ENCODE data around the gene CCDC71L. TPM values are rescaled to one million over a fixed set of nuclear protein-coding genes. Genes with fewer than 3 reads are reported as not detected.

CCDC71L gene
- polyA plus RNA-seq, 1 donor from 2014 or later = 38.3 TPM

- H3K4me2 ChIP-seq (ENCODE audit: low read length) = no peak overlapping the region
- H3K9me3 ChIP-seq (ENCODE audit: low read length) = no peaks in the 10 kb centered on the region
- no peaks in the 10 kb centered on the region for H3K36me3 ChIP-seq (ENCODE audit: insufficient read depth, low read length)
- H3K9me2 ChIP-seq (ENCODE audit: insufficient read depth, low read length) = no peaks in the 10 kb centered on the region
- H3K79me2 ChIP-seq (replicated peaks; ENCODE audit: insufficient read depth, low read length) = no peaks in the 10 kb centered on the region
- no peak overlapping the region for H3K4me3 ChIP-seq (ENCODE audit: low read length)
- H2AFZ ChIP-seq (ENCODE audit: low read depth, low read length) = no peak overlapping the region
- no peak overlapping the region for H3K27ac ChIP-seq (ENCODE audit: low read length)
- TF ChIP-seq CTCF (IDR thresholded peaks at IDR 0.05; ENCODE audit: poor library complexity, severe bottlenecking) (no peak), SMC3 (conservative IDR thresholded peaks at IDR 0.05; ENCODE audit: poor library complexity) (no peak), EZH2 (IDR thresholded peaks at IDR 0.05; ENCODE audit: borderline replicate concordance, insufficient read depth, low read length, poor library complexity, severe bottlenecking) (no peak), MXI1 (conservative IDR thresholded peaks at IDR 0.05; ENCODE audit: poor library complexity, severe bottlenecking) (no peak), REST (IDR thresholded peaks at IDR 0.05; ENCODE audit: borderline replicate concordance) (no peak), RAD21 (conservative IDR thresholded peaks at IDR 0.05) (no peak), TAF1 (IDR thresholded peaks at IDR 0.05; ENCODE audit: low read depth) (no peak), EP300 (conservative IDR thresholded peaks at IDR 0.05; ENCODE audit: poor library complexity, severe bottlenecking) (no peak), POLR2AphosphoS5 (IDR thresholded peaks at IDR 0.05) (no peak)
- H3K9ac ChIP-seq (ENCODE audit: low read length) = no peak overlapping the region
- no peaks in the 10 kb centered on the region for H3K27me3 ChIP-seq (ENCODE audit: insufficient read depth, low read depth, low read length)
- no peaks in the 10 kb centered on the region for H3F3A ChIP-seq (ENCODE audit: insufficient read depth, low read length, poor library complexity, severe bottlenecking)
- no peaks in the 10 kb centered on the region for H4K20me1 ChIP-seq (ENCODE audit: insufficient read depth)
Measured at GRCh38 chr7:106643216-106644000, 17.6 kb downstream of the CCDC71L start.

GRCh38 chr7:106641416-106641815 lies 19.5 kb downstream of the CCDC71L start:
- Histone ChIP-seq H3K36me3 (ENCODE audit: insufficient read depth, low read length) (no peaks in the 10 kb centered on the region), H3K4me2 (ENCODE audit: low read length) (no peak overlapping the region), H4K20me1 (ENCODE audit: insufficient read depth) (no peaks in the 10 kb centered on the region), H2AFZ (ENCODE audit: low read depth, low read length) (no peak overlapping the region), H3K79me2 (replicated peaks; ENCODE audit: insufficient read depth, low read length) (no peaks in the 10 kb centered on the region), H3K9me3 (ENCODE audit: low read length) (no peaks in the 10 kb centered on the region), H3F3A (ENCODE audit: insufficient read depth, low read length, poor library complexity, severe bottlenecking) (no peaks in the 10 kb centered on the region), H3K9me2 (ENCODE audit: insufficient read depth, low read length) (no peaks in the 10 kb centered on the region), H3K9ac (ENCODE audit: low read length) (no peak overlapping the region), H3K27me3 (ENCODE audit: insufficient read depth, low read depth, low read length) (no peaks in the 10 kb centered on the region), H3K4me3 (ENCODE audit: low read length) (no peak overlapping the region), H3K27ac (ENCODE audit: low read length) (no peak overlapping the region)
- no peak for TF ChIP-seq EP300 (conservative IDR thresholded peaks at IDR 0.05; ENCODE audit: poor library complexity, severe bottlenecking)
- no peak for TF ChIP-seq TAF1 (IDR thresholded peaks at IDR 0.05; ENCODE audit: low read depth)
